ENCODE data around the gene NDST1. TPM values are rescaled to one million over a fixed set of nuclear protein-coding genes. Genes with fewer than 3 reads are reported as not detected.

NDST1 gene
- total and polyA plus RNA-seq, 10 of the 15 experiments (the other 5 are each of a cell fraction or from before 2014, with no cell fraction given) = 0.20 to 53.5 (median 12.9) TPM

DNA sequence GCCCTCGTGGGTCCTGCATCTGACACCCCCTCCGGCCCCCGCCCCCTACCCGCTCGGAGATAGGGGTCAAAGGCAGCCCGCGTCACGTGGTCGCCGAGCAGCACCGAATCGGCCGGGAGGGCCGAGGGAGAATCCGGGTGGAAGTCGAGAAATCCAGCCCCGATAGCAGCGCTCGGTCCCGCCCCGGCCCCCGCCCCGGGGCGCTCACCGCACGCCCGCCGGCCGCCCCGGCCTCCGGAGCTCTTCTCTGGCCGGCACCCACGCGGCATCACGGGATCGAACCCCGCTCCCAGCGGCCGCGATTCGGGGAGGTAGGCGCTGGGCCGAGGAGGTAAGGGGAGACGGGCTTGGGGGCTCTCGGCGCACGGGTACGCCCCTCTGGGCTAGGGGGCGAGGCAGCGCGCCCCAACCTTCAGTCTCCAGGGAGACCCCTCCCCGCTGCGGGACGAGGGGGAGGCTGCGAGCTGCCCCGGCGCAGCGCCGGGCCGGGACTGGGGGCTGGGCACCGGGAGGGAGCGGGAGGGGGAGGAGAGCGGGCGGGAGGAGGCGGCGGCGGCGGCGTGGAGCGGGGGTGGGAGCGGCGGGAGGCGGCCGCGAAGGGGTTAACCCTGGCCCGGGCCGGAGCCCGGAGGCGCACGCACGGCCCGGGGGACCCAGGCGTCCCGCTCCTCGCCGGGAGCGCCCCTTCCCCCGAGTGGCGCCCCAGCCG, 22.1 kb upstream of the NDST1 start:
- in situ Hi-C loops (cut with MboI) = no loop called here
- no peak for TF ChIP-seq TCF12 (IDR thresholded peaks at IDR 0.05; ENCODE audit: low read depth, low read length)
- no peak for TF ChIP-seq FOXK2 (IDR thresholded peaks at IDR 0.05)
- no peak for TF ChIP-seq PAX5 (IDR thresholded peaks at IDR 0.05; ENCODE audit: borderline replicate concordance, low read depth, low read length)
- no peak for TF ChIP-seq RCOR1 (conservative IDR thresholded peaks at IDR 0.05; ENCODE audit: low read depth, low read length)
- TF ChIP-seq MYB (IDR thresholded peaks at IDR 0.05; ENCODE audit: borderline replicate concordance, low read depth, low read length) = no peak
- TF ChIP-seq, protein P1, sequence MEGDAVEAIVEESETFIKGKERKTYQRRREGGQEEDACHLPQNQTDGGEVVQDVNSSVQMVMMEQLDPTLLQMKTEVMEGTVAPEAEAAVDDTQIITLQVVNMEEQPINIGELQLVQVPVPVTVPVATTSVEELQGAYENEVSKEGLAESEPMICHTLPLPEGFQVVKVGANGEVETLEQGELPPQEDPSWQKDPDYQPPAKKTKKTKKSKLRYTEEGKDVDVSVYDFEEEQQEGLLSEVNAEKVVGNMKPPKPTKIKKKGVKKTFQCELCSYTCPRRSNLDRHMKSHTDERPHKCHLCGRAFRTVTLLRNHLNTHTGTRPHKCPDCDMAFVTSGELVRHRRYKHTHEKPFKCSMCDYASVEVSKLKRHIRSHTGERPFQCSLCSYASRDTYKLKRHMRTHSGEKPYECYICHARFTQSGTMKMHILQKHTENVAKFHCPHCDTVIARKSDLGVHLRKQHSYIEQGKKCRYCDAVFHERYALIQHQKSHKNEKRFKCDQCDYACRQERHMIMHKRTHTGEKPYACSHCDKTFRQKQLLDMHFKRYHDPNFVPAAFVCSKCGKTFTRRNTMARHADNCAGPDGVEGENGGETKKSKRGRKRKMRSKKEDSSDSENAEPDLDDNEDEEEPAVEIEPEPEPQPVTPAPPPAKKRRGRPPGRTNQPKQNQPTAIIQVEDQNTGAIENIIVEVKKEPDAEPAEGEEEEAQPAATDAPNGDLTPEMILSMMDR (IDR thresholded peaks at IDR 0.05 in 2 of 3, conservative IDR thresholded peaks at IDR 0.05 in 1 of 3; ENCODE audit: control insufficient read depth in 2 of 3, extremely low read depth in 1 of 3, insufficient read depth in 1 of 3, low read depth in 3 of 3, low read length in 3 of 3) = no peak
- no peak for TF ChIP-seq EZH2 (IDR thresholded peaks at IDR 0.05; ENCODE audit: borderline replicate concordance, control insufficient read depth, low read depth, low read length)
- TF ChIP-seq MEF2B (IDR thresholded peaks at IDR 0.05; ENCODE audit: partially characterized antibody, poor library complexity, severe bottlenecking) = no peak
- peak; percentile 37; the same call in 1 of the 2 replicates for TF ChIP-seq BACH1 (IDR thresholded peaks at IDR 0.05; ENCODE audit: borderline replicate concordance)
- no peak for TF ChIP-seq TCF3 (IDR thresholded peaks at IDR 0.05; ENCODE audit: borderline replicate concordance, insufficient read depth, low read depth, low read length)
- TF ChIP-seq, protein P2, sequence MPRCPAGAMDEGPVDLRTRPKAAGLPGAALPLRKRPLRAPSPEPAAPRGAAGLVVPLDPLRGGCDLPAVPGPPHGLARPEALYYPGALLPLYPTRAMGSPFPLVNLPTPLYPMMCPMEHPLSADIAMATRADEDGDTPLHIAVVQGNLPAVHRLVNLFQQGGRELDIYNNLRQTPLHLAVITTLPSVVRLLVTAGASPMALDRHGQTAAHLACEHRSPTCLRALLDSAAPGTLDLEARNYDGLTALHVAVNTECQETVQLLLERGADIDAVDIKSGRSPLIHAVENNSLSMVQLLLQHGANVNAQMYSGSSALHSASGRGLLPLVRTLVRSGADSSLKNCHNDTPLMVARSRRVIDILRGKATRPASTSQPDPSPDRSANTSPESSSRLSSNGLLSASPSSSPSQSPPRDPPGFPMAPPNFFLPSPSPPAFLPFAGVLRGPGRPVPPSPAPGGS (IDR thresholded peaks at IDR 0.05; ENCODE audit: borderline replicate concordance, insufficient read depth, low read depth, low read length, poor library complexity, severe bottlenecking) = no peak
- TF ChIP-seq, protein P3, sequence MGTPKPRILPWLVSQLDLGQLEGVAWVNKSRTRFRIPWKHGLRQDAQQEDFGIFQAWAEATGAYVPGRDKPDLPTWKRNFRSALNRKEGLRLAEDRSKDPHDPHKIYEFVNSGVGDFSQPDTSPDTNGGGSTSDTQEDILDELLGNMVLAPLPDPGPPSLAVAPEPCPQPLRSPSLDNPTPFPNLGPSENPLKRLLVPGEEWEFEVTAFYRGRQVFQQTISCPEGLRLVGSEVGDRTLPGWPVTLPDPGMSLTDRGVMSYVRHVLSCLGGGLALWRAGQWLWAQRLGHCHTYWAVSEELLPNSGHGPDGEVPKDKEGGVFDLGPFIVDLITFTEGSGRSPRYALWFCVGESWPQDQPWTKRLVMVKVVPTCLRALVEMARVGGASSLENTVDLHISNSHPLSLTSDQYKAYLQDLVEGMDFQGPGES (IDR thresholded peaks at IDR 0.05) = no peak
- TF ChIP-seq MXI1 (IDR thresholded peaks at IDR 0.05; ENCODE audit: low read depth, low read length) = no peak
- TF ChIP-seq GATAD2B (conservative IDR thresholded peaks at IDR 0.05; ENCODE audit: low read depth) = peak; percentile 19; the same call in 1 of the 2 replicates

More for the DNA sequence above, 22.1 kb upstream of the NDST1 start:
- Histone ChIP-seq H3K9ac (ENCODE audit: control insufficient read depth, insufficient read depth, low read length) (peak overlapping the region; percentile 80), H3K4me2 (ENCODE audit: control insufficient read depth, insufficient read depth) (peak overlapping the region; percentile 66), H3K79me2 (ENCODE audit: control insufficient read depth, insufficient read depth, low read length) (peaks cover 51% of the 10 kb centered on the region), H3K9me3 (replicated peaks; ENCODE audit: control insufficient read depth, insufficient read depth, low read length) (no peaks in the 10 kb centered on the region), H3K27ac (ENCODE audit: control insufficient read depth, insufficient read depth) (peak overlapping the region; percentile 72), H3K4me1 (ENCODE audit: control insufficient read depth, insufficient read depth, low read length) (peaks cover 39% of the 10 kb centered on the region), H3K4me3 (peak overlapping the region; percentile 88), H4K20me1 (ENCODE audit: control insufficient read depth, insufficient read depth) (no peaks in the 10 kb centered on the region), H3K27me3 (replicated peaks in 1 of 2; ENCODE audit: control insufficient read depth in 2 of 2, insufficient read depth in 2 of 2, low read length in 1 of 2) (no peaks in the 10 kb centered on the region), H3K36me3 (ENCODE audit: control insufficient read depth in 2 of 2, insufficient read depth in 2 of 2, low read length in 1 of 2) (0 out of 4 replicates have a peak, but pooled peaks cover 0 to 1% of the 10 kb centered on the region in 2 experiments), H2AFZ (ENCODE audit: control insufficient read depth, low read depth, low read length) (peak overlapping the region; percentile 82)
- no TSS peak for BruUV-seq (replicated peaks)
- POLR2A ChIA-PET = interaction anchor here (0.6 to 1.9 kb wide), 2 partner anchors 36 to 265 kb away, joined by 3 to 7 read pairs; partner anchors contain the start of gene RPS14
- intact Hi-C loops (cut with micrococcal nuclease; ENCODE audit: unreplicated experiment) = loop anchor here (2.0 to 10.0 kb wide), 3 partner anchors 25 to 299 kb away; no protein-coding TSS in a partner anchor
- RAD21 ChIA-PET (ENCODE audit: unreplicated experiment) = interaction anchor here (1.3 to 10.2 kb wide), 2 partner anchors 27 to 73 kb away, joined by 3 to 143 read pairs; no protein-coding TSS in a partner anchor
- CTCF ChIA-PET = interaction anchor here (0.6 to 8.4 kb wide), 5 partner anchors 8 to 59 kb away, joined by 3 to 132 read pairs (median 3); no protein-coding TSS in a partner anchor
- DNase-seq (ENCODE audit: low read depth, low spot score) (no peak), FAIRE-seq (no peak), ATAC-seq (peak; percentile 9)
- SMC1A ChIA-PET (ENCODE audit: uncharacterized antibody, unreplicated experiment) = interaction anchor here (1.2 kb wide), 1 partner anchor 11 kb away, joined by 3 read pairs; no protein-coding TSS in a partner anchor
- 3% methylated on average over 20 of the region's 90 CpGs for WGBS (ENCODE audit: insufficient coverage, insufficient replicate concordance, low lambda C conversion rate, missing lambda C conversion rate)

Data from GM12878 (cell line).